SK-N-MC (cell line): ENCODE results near the gene RPS27A.

ENCODE experiments used
- EZH2 ChIP-seq: fragments of 200-600 bp; sonication (generic); IDR thresholded peaks from one replicate; pipeline ENCODE4 v1.6.1; 2017; ENCODE audit warnings: antibody characterized with exemption
- FOXP2 ChIP-seq: optimal IDR thresholded peaks from 2 replicates; pipeline ENCODE3; 2011; ENCODE audit warnings: mild to moderate bottlenecking, moderate library complexity; ENCODE audit not compliant: insufficient read depth; ENCODE audit errors: extremely low read length, control extremely low read depth
- POLR2AphosphoS5 ChIP-seq: IDR thresholded peaks from 2 replicates; pipeline ENCODE4 v1.6.1; 2012; ENCODE audit warnings: mild to moderate bottlenecking, low read depth, low read length, borderline replicate concordance

DNA sequence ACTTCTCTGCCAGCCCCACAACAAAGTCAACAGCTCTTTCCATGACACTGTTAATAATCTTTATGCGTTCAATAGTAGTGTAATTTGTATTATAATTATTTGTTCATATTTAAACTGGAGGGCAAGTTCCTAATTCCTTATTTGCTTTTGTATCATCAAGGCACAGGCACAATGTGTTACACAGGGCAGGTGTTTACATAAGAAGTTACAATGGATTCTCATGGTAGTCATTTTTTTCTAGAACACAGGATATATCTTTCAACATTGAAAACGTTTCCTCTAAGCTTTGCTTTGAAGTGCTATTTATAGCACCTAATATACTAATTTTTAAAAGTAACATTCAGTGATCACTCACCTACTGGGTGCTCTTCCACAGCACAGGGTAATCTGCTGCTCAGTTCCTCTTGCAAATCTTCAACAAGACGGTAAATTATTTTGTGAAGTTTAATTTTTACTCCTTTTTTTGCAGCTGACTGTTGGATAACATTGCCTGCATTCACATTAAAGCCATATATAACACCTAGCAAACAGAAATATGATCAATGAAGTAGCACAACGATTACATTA lies 7.3 kb downstream of the RPS27A start:
- TF ChIP-seq POLR2AphosphoS5 = no peak
- TF ChIP-seq EZH2 = no peak
- no peak for TF ChIP-seq FOXP2
